IMR-90 (cell line): ENCODE results near the gene MYOM1. TPM values are rescaled to one million over a fixed set of nuclear protein-coding genes. Genes with fewer than 3 reads are reported as not detected.

Experiments
- ATAC-seq: fragments of 200-7000 bp; cut with Tn5 transposase; 2 replicates; pipeline ENCODE4 v1.9.1; 2020; ENCODE audit warnings: low read depth, mild to moderate bottlenecking, moderate library complexity
- BruUV-seq: library from RNA; stranded (reverse); fragments of 400-500 nt; replicated peaks from 2 replicates; lab custom pipeline; 2021; lab: Mats Ljungman, UMichigan
- CTCF ChIA-PET: fragments of 300-600 bp; formaldehyde crosslinking; extraction: SDS; loops from one replicate; lab custom pipeline; 2021; ENCODE audit warnings: antibody characterized with exemption; lab: Yijun Ruan, JAX
- POLR2A ChIA-PET: fragments of 300-600 bp; sonication (Branson Sonifier 250); formaldehyde crosslinking; loops from one replicate; lab custom pipeline; 2022; ENCODE audit warnings: antibody characterized with exemption; ENCODE audit not compliant: unreplicated experiment; lab: Charles Lee
- DNase-seq: peaks from one replicate; pipeline ENCODE4 v3.0.0; 2013
- H2AFZ ChIP-seq: replicated peaks from 2 replicates; pipeline ENCODE3; 2013; ENCODE audit warnings: low read length, mild to moderate bottlenecking; ENCODE audit not compliant: poor library complexity
- H2AK5ac ChIP-seq: 2 replicates; pipeline ENCODE4 v1.6.1; 2013; ENCODE audit warnings: low read depth, low read length, inconsistent platforms
- H2AK9ac ChIP-seq: replicated peaks from 2 replicates; pipeline ENCODE3; 2013; ENCODE audit warnings: mild to moderate bottlenecking, low read depth, low read length, moderate library complexity; ENCODE audit not compliant: poor library complexity
- H2BK120ac ChIP-seq: 2 replicates; pipeline ENCODE4 v1.6.1; 2013; ENCODE audit warnings: low read depth, low read length, inconsistent platforms
- H2BK15ac ChIP-seq: 3 replicates; pipeline ENCODE4 v1.6.1; 2013; ENCODE audit warnings: low read depth, low read length, inconsistent platforms
- H2BK20ac ChIP-seq: 2 replicates; pipeline ENCODE4 v1.6.1; 2013; ENCODE audit warnings: low read depth, mild to moderate bottlenecking, inconsistent platforms, low read length, moderate library complexity
- H2BK5ac ChIP-seq: 2 replicates; pipeline ENCODE4 v1.6.1; 2013; ENCODE audit warnings: mild to moderate bottlenecking, low read depth, low read length, inconsistent platforms; ENCODE audit not compliant: poor library complexity, severe bottlenecking
- H3K14ac ChIP-seq: replicated peaks from 2 replicates; pipeline ENCODE4 v1.6.1; 2013; ENCODE audit warnings: low read depth, low read length, inconsistent platforms
- H3K18ac ChIP-seq: 2 replicates; pipeline ENCODE4 v1.6.1; 2013; ENCODE audit warnings: low read depth, low read length, control low read depth
- H3K23ac ChIP-seq: 2 replicates; pipeline ENCODE4 v1.6.1; 2013; ENCODE audit warnings: low read depth, low read length, inconsistent platforms
- H3K27ac ChIP-seq: 2 replicates; pipeline ENCODE4 v1.5.1; 2013; ENCODE audit warnings: mild to moderate bottlenecking, control low read depth, low read length; ENCODE audit not compliant: insufficient read depth
- H3K27me3 ChIP-seq: 2 replicates; pipeline ENCODE4 v1.6.1; 2013; ENCODE audit warnings: low read length; ENCODE audit not compliant: control insufficient read depth, insufficient read depth
- H3K36me3 ChIP-seq: 2 replicates; pipeline ENCODE4 v1.6.1; 2013; ENCODE audit warnings: low read length, mixed read lengths; ENCODE audit not compliant: control insufficient read depth, insufficient read depth
- H3K4ac ChIP-seq: 2 replicates; pipeline ENCODE4 v1.6.1; 2013; ENCODE audit warnings: low read depth, low read length, inconsistent platforms
- H3K4me1 ChIP-seq: 2 replicates; pipeline ENCODE4 v1.6.1; 2013; ENCODE audit warnings: low read length, mixed read lengths; ENCODE audit not compliant: control insufficient read depth, insufficient read depth
- H3K4me2 ChIP-seq: 2 replicates; pipeline ENCODE4 v1.6.1; 2013; ENCODE audit warnings: low read depth, mild to moderate bottlenecking, control low read depth, low read length, moderate library complexity
- H3K4me3 ChIP-seq: 2 replicates; pipeline ENCODE4 v1.5.1; 2013; ENCODE audit warnings: low read depth, mild to moderate bottlenecking, control low read depth, low read length, moderate library complexity; ENCODE audit not compliant: insufficient read depth
- H3K56ac ChIP-seq: 2 replicates; pipeline ENCODE4 v1.6.1; 2013; ENCODE audit warnings: low read length, inconsistent platforms; ENCODE audit not compliant: insufficient read depth; ENCODE audit errors: extremely low read depth
- H3K79me1 ChIP-seq, 2 experiments: 2 replicates each; pipeline ENCODE4 v1.6.1; 2013; ENCODE audit warnings: low read length in 2 of 2, inconsistent platforms in 1 of 2, low read depth in 1 of 2
- H3K9ac ChIP-seq: 2 replicates; pipeline ENCODE4 v1.6.1; 2013; ENCODE audit warnings: low read depth, low read length, control low read depth
- H3K9me1 ChIP-seq: 2 replicates; pipeline ENCODE4 v1.6.1; 2013; ENCODE audit warnings: low read length, inconsistent platforms; ENCODE audit not compliant: insufficient read depth
- H3K9me3 ChIP-seq: 2 replicates; pipeline ENCODE4 v1.6.1; 2013; ENCODE audit warnings: low read length; ENCODE audit not compliant: control insufficient read depth, insufficient read depth
- H4K20me1 ChIP-seq: 2 replicates; pipeline ENCODE4 v1.6.1; 2013; ENCODE audit warnings: low read length, inconsistent platforms; ENCODE audit not compliant: insufficient read depth
- H4K5ac ChIP-seq: 2 replicates; pipeline ENCODE4 v1.6.1; 2013; ENCODE audit warnings: mild to moderate bottlenecking, low read depth, low read length, control low read depth
- H4K8ac ChIP-seq, 2 experiments: 2 replicates each; pipeline ENCODE4 v1.6.1; 2013; ENCODE audit warnings: low read depth in 2 of 2, low read length in 2 of 2, control low read depth in 1 of 2, inconsistent platforms in 1 of 2
- H4K91ac ChIP-seq: 2 replicates; pipeline ENCODE4 v1.6.1; 2013; ENCODE audit warnings: low read depth, low read length, inconsistent platforms; ENCODE audit not compliant: insufficient read depth
- BHLHE40 ChIP-seq: fragments of 150-350 bp; IDR thresholded peaks from 2 replicates; pipeline ENCODE4 v1.6.1; 2016; ENCODE audit warnings: mild to moderate bottlenecking, low read depth, low read length
- CEBPB ChIP-seq: IDR thresholded peaks from 2 replicates; pipeline ENCODE4 v1.6.1; 2012; ENCODE audit warnings: low read depth, low read length, improper control_type of control experiment
- CHD1 ChIP-seq: IDR thresholded peaks from 2 replicates; pipeline ENCODE4 v1.6.1; 2012; ENCODE audit warnings: low read depth, low read length, improper control_type of control experiment
- FOS ChIP-seq: fragments of 150-350 bp; IDR thresholded peaks from 2 replicates; pipeline ENCODE4 v1.6.1; 2016; ENCODE audit warnings: low read depth, low read length
- MAFK ChIP-seq: IDR thresholded peaks from 2 replicates; pipeline ENCODE4 v1.6.1; 2012; ENCODE audit warnings: low read depth, low read length, improper control_type of control experiment
- MAZ ChIP-seq: IDR thresholded peaks from 2 replicates; pipeline ENCODE4 v1.6.1; 2012; ENCODE audit warnings: low read depth, mild to moderate bottlenecking, low read length, improper control_type of control experiment, moderate library complexity, borderline replicate concordance
- MXI1 ChIP-seq: IDR thresholded peaks from 2 replicates; pipeline ENCODE4 v1.6.1; 2012; ENCODE audit warnings: low read depth, mild to moderate bottlenecking, low read length, moderate library complexity, borderline replicate concordance
- NFE2L2 ChIP-seq: fragments of 150-350 bp; IDR thresholded peaks from 2 replicates; pipeline ENCODE4 v1.6.1; 2016; ENCODE audit warnings: low read depth, mild to moderate bottlenecking, low read length
- POLR2A ChIP-seq: IDR thresholded peaks from 2 replicates; pipeline ENCODE4 v1.6.1; 2012; ENCODE audit warnings: mild to moderate bottlenecking, low read depth, low read length
- RCOR1 ChIP-seq: IDR thresholded peaks from 2 replicates; pipeline ENCODE4 v1.6.1; 2012; ENCODE audit warnings: mild to moderate bottlenecking, low read length, improper control_type of control experiment; ENCODE audit not compliant: insufficient replicate concordance
- RFX5 ChIP-seq: IDR thresholded peaks from 2 replicates; pipeline ENCODE4 v1.8.0; 2012; ENCODE audit warnings: low read depth, mild to moderate bottlenecking, low read length, moderate library complexity
- SMC3 ChIP-seq: fragments of 150-350 bp; IDR thresholded peaks from 2 replicates; pipeline ENCODE4 v1.6.1; 2016; ENCODE audit warnings: low read depth, mild to moderate bottlenecking, antibody characterized with exemption, low read length, moderate library complexity
- WGBS, 2 experiments: methylation state at CpG; one replicate each; pipeline versions ENCODE4 v1.1.5 to v1.1.7; 2013; ENCODE audit warnings: missing lambda C conversion rate in 2 of 2; ENCODE audit not compliant: insufficient read length in 1 of 2; ENCODE audit errors: extremely low coverage in 2 of 2; 5-methylcytosine and 5-hydroxymethylcytosine counted together
- dilution Hi-C: fragments of 300-500 bp; cut with HindIII; formaldehyde crosslinking; loops from one replicate; pipeline ENCODE4 v1.14.3; 2018; ENCODE audit warnings: low sequenced_read_pairs; ENCODE audit not compliant: unreplicated experiment
- in situ Hi-C: fragments of 300-500 bp; cut with MboI; formaldehyde crosslinking; loops from 3 replicates; pipeline ENCODE4 v1.14.3; 2019; ENCODE audit warnings: low sequenced_read_pairs, inconsistent platforms, mixed read lengths
- intact Hi-C: fragments of 100-400 bp; cut with micrococcal nuclease; formaldehyde crosslinking; loops from 2 replicates; pipeline ENCODE4 v1.10.0; 2022
- polyA plus RNA-seq, 3 experiments: library from polyadenylated mRNA; depleted of rRNA; stranded (reverse); fragments of >200 nt; gene quantifications; 2 replicates each; pipeline ENCODE4 v1.2.3, GENCODE V29; 2012; ENCODE audit warnings: low replicate concordance in 1 of 3
- total RNA-seq: library from RNA; depleted of rRNA; stranded (reverse); fragments of >200 nt; gene quantifications from 2 replicates; pipeline ENCODE4 v1.2.3, GENCODE V29; 2012
- TF ChIP-seq, protein P1 (sequence below): conservative IDR thresholded peaks from 2 replicates; pipeline ENCODE4 v1.5.1; 2012; ENCODE audit warnings: mild to moderate bottlenecking, low read depth, low read length, improper control_type of control experiment

The MYOM1 gene
- total and polyA plus RNA-seq, 2 of the 4 experiments (the other 2 are of a cell fraction), result under 0.01 to 0.10 TPM

DNA sequence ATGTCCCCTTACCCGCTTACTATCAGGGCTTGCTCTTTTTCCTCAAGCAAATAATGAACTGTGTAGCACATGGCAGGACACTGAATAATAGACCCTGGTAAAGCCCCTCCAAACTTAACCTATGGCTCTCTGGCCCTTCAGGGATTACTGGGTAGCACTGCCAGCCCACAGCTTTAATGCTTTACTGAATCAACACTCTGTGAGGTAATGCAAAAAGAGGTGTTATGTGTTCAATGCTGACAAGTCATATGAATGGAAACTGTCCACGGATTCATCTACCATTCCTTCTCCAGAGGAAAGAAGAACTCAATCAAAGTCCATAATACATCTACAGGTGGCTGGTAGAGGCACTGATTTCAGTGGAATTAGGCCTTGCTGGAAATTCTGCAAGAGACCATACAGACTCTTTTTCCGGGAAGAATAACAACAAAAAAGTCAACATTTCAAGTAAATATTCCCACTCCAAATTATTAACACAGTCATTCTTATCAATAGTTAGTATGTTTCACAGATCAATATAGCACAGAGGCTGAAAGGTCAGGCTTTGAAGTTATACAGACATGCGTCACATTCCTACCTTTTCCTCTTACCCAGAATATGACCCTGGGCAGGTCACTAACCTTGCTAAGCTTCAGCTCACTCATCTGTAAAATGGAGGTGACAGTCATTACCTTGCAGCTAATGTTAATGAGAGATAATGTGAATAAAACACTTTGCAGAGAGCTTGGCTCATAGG is 13.8 kb upstream of the MYOM1 start:
- no peak overlapping the region for H2AK9ac ChIP-seq
- H3K18ac ChIP-seq, result no peak overlapping the region
- no peak overlapping the region for H3K23ac ChIP-seq
- no TSS peak for BruUV-seq
- H3K9ac ChIP-seq, result no peak overlapping the region
- H3K27ac ChIP-seq, result no peak overlapping the region
- dilution Hi-C loops, result no loop called here
- no peaks in the 10 kb centered on the region for H3K79me1 ChIP-seq
- ChIA-PET CTCF (no interaction called here), POLR2A (no interaction called here)
- in situ Hi-C loops, result no loop called here
- no peak overlapping the region for H2BK5ac ChIP-seq
- no peak overlapping the region for H3K14ac ChIP-seq
- no peak overlapping the region for H3K4ac ChIP-seq
- TF ChIP-seq POLR2A, result no peak
- TF ChIP-seq MXI1, result no peak
- no peak for TF ChIP-seq NFE2L2
- TF ChIP-seq, protein P1, sequence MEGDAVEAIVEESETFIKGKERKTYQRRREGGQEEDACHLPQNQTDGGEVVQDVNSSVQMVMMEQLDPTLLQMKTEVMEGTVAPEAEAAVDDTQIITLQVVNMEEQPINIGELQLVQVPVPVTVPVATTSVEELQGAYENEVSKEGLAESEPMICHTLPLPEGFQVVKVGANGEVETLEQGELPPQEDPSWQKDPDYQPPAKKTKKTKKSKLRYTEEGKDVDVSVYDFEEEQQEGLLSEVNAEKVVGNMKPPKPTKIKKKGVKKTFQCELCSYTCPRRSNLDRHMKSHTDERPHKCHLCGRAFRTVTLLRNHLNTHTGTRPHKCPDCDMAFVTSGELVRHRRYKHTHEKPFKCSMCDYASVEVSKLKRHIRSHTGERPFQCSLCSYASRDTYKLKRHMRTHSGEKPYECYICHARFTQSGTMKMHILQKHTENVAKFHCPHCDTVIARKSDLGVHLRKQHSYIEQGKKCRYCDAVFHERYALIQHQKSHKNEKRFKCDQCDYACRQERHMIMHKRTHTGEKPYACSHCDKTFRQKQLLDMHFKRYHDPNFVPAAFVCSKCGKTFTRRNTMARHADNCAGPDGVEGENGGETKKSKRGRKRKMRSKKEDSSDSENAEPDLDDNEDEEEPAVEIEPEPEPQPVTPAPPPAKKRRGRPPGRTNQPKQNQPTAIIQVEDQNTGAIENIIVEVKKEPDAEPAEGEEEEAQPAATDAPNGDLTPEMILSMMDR, result no peak
- TF ChIP-seq BHLHE40, result no peak
- TF ChIP-seq CHD1, result no peak
- TF ChIP-seq SMC3, result no peak
- no peak for TF ChIP-seq MAFK
- TF ChIP-seq RFX5, result no peak
- no peak for TF ChIP-seq RCOR1
- TF ChIP-seq FOS, result no peak
- TF ChIP-seq MAZ, result no peak
- TF ChIP-seq CEBPB, result no peak
- H4K5ac ChIP-seq, result no peak overlapping the region
- H2BK120ac ChIP-seq, result no peak overlapping the region
- no peaks in the 10 kb centered on the region for H3K9me1 ChIP-seq
- no peak overlapping the region for H3K4me3 ChIP-seq
- no peaks in the 10 kb centered on the region for H3K36me3 ChIP-seq
- no peak overlapping the region for H4K8ac ChIP-seq
- H2BK20ac ChIP-seq, result no peak overlapping the region
- no peak overlapping the region for H3K56ac ChIP-seq
- H2AFZ ChIP-seq, result no peak overlapping the region
- DNase-seq (no peak), ATAC-seq (no peak)
- H3K9me3 ChIP-seq, result no peaks in the 10 kb centered on the region
- no peaks in the 10 kb centered on the region for H3K4me1 ChIP-seq
- H4K91ac ChIP-seq, result no peak overlapping the region
- H4K20me1 ChIP-seq, result no peaks in the 10 kb centered on the region
- no CpG with 5 or more reads among the region's 4 CpGs for WGBS, 2 experiments
- intact Hi-C loops, result no loop called here
- no peaks in the 10 kb centered on the region; the same call in none of the 2 replicates for H3K27me3 ChIP-seq
- no peak overlapping the region for H3K4me2 ChIP-seq
- no peak overlapping the region for H2BK15ac ChIP-seq
- no peak overlapping the region for H2AK5ac ChIP-seq
